Breast epithelium (tissue), 3 donors: ENCODE results near the gene DIS3L2.

Experiments used
- POLR2A ChIP-seq: fragments of 450-650 bp; IDR thresholded peaks from one replicate; pipeline ENCODE4 v1.6.1; 2016; ENCODE audit warnings: antibody characterized with exemption, mild to moderate bottlenecking, moderate library complexity
- TF ChIP-seq, protein P1 (sequence below), 3 donors: fragments of 450-650 bp; IDR thresholded peaks; one replicate each; pipeline ENCODE4 v1.5.1; 2016 to 2017; ENCODE audit warnings: antibody characterized with exemption in 3 of 3, mild to moderate bottlenecking in 3 of 3, moderate library complexity in 3 of 3

DNA sequence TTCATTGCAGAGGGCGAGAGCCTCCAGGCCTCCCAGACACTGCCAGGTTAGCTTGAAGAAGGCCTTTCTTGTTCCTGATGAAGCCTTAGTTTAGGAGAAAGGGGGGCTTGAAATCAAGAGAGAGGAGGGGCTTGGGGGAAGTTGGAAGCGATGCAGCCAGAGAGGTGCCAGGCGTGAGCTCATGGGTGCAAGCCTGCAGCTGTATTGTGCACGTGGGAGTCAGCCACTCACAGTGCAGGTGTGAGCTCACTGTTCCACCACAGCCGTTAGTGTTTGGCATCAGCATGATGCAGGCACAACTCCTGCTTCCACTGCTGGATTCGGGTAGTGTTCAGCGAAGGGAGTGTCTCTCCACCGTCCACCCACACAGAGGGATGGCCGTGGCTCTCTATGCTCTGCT lies 348.6 kb downstream of the DIS3L2 start:
- no peak for TF ChIP-seq POLR2A
- TF ChIP-seq, protein P1, sequence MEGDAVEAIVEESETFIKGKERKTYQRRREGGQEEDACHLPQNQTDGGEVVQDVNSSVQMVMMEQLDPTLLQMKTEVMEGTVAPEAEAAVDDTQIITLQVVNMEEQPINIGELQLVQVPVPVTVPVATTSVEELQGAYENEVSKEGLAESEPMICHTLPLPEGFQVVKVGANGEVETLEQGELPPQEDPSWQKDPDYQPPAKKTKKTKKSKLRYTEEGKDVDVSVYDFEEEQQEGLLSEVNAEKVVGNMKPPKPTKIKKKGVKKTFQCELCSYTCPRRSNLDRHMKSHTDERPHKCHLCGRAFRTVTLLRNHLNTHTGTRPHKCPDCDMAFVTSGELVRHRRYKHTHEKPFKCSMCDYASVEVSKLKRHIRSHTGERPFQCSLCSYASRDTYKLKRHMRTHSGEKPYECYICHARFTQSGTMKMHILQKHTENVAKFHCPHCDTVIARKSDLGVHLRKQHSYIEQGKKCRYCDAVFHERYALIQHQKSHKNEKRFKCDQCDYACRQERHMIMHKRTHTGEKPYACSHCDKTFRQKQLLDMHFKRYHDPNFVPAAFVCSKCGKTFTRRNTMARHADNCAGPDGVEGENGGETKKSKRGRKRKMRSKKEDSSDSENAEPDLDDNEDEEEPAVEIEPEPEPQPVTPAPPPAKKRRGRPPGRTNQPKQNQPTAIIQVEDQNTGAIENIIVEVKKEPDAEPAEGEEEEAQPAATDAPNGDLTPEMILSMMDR (IDR thresholded peaks at IDR 0.05): no peak
